B cell (primary cell): ENCODE results near the gene LHPP. TPM values are rescaled to one million over a fixed set of nuclear protein-coding genes. Genes with fewer than 3 reads are reported as not detected.

Experiments
- ATAC-seq: fragments of 200-7000 bp; cut with Tn5 transposase; one replicate; pipeline ENCODE4 v1.10.0; 2021; ENCODE audit warnings: low read depth, mild to moderate bottlenecking, moderate number of reproducible peaks, moderate library complexity
- CTCF ChIA-PET: fragments of 350-600 bp; sonication (Branson Sonifier 250); formaldehyde crosslinking; loops from one replicate; lab custom pipeline; 2021; ENCODE audit warnings: antibody characterized with exemption, inconsistent platforms; lab: Charles Lee
- POLR2A ChIA-PET: fragments of 350-600 bp; sonication (Branson Sonifier 250); formaldehyde crosslinking; loops from one replicate; lab custom pipeline; 2021; ENCODE audit warnings: antibody characterized with exemption; lab: Charles Lee
- DNase-seq: peaks from one replicate; pipeline ENCODE4 v3.0.0; 2013
- H2AFZ ChIP-seq: 2 replicates; pipeline ENCODE4 v1.6.1; 2012; ENCODE audit warnings: mild to moderate bottlenecking, low read depth, low read length; ENCODE audit not compliant: insufficient read depth, poor library complexity, severe bottlenecking
- H3K27ac ChIP-seq, 2 donors: 1 replicate in 1 of 2; 2 replicates in 1 of 2; pipeline ENCODE4 v1.5.1; 2012 to 2013; ENCODE audit warnings: low read length in 2 of 2, mild to moderate bottlenecking in 2 of 2, moderate library complexity in 1 of 2
- H3K27me3 ChIP-seq, 4 experiments: fragments of 200-600 bp in 1 of 4; sonication (generic) in 1 of 4; replicated peaks in 1 of 4; 1 replicate in 2 of 4; 2 replicates in 2 of 4; pipeline versions ENCODE4 v1.6.1 to v1.7.0; 2013 to 2016; ENCODE audit warnings: low read length in 3 of 4, mild to moderate bottlenecking in 2 of 4, mixed read lengths in 1 of 4, moderate library complexity in 1 of 4; ENCODE audit not compliant: insufficient read depth in 4 of 4, control insufficient read depth in 3 of 4; ENCODE audit errors: control extremely low read depth in 1 of 4
- H3K36me3 ChIP-seq, 2 experiments: replicated peaks in 1 of 2; 1 replicate in 1 of 2; 2 replicates in 1 of 2; pipeline versions ENCODE4 v1.6.1 to v1.7.1; 2013; ENCODE audit warnings: low read length in 1 of 2; ENCODE audit not compliant: insufficient read depth in 2 of 2, control insufficient read depth in 1 of 2; ENCODE audit errors: control extremely low read depth in 1 of 2, extremely low read depth in 1 of 2
- H3K4me1 ChIP-seq, 2 donors: fragments of 200-600 bp in 1 of 2; sonication (generic) in 1 of 2; 1 replicate in 1 of 2; 2 replicates in 1 of 2; pipeline versions ENCODE4 v1.5.1 to v1.6.1; 2013 to 2017; ENCODE audit warnings: low read length in 2 of 2; ENCODE audit not compliant: control insufficient read depth in 2 of 2, insufficient read depth in 2 of 2
- H3K4me2 ChIP-seq: replicated peaks from 2 replicates; pipeline ENCODE3; 2012; ENCODE audit warnings: mild to moderate bottlenecking, low read depth, low read length; ENCODE audit not compliant: poor library complexity, severe bottlenecking
- H3K4me3 ChIP-seq, 5 experiments: fragments of 200-600 bp in 1 of 5; sonication (generic) in 1 of 5; 1 replicate in 3 of 5; 2 replicates in 2 of 5; pipeline versions ENCODE4 v1.5.1 to v1.7.0; 2011 to 2016; ENCODE audit warnings: low read length in 4 of 5, mild to moderate bottlenecking in 4 of 5, low read depth in 2 of 5, control low read depth in 1 of 5, moderate library complexity in 1 of 5; ENCODE audit not compliant: insufficient read depth in 1 of 5; ENCODE audit errors: control extremely low read depth in 1 of 5, extremely low read depth in 1 of 5
- H3K79me2 ChIP-seq: fragments of 200-600 bp; sonication (generic); one replicate; pipeline ENCODE4 v1.6.0; 2016; ENCODE audit warnings: low read length; ENCODE audit not compliant: control insufficient read depth, insufficient read depth
- H3K9ac ChIP-seq: fragments of 200-600 bp; sonication (generic); 2 replicates; pipeline ENCODE4 v1.6.1; 2017; ENCODE audit warnings: mild to moderate bottlenecking, low read length, moderate library complexity
- H3K9me3 ChIP-seq, 3 donors: one replicate each; pipeline versions ENCODE4 v1.6.1 to v1.7.1; 2013; ENCODE audit warnings: low read length in 2 of 3; ENCODE audit not compliant: control insufficient read depth in 2 of 3, insufficient read depth in 1 of 3; ENCODE audit errors: control extremely low read depth in 1 of 3
- H4K20me1 ChIP-seq: 2 replicates; pipeline ENCODE4 v1.6.0; 2012; ENCODE audit warnings: mild to moderate bottlenecking, low read length; ENCODE audit not compliant: insufficient read depth, control insufficient read depth, poor library complexity, severe bottlenecking
- H3K27ac Mint-ChIP-seq: one replicate; pipeline ENCODE4 v1.8.0; 2021; ENCODE audit warnings: mixed read lengths
- H3K27me3 Mint-ChIP-seq: one replicate; pipeline ENCODE4 v1.8.0; 2021; ENCODE audit warnings: mixed read lengths
- H3K4me1 Mint-ChIP-seq: one replicate; pipeline ENCODE4 v1.8.0; 2021; ENCODE audit warnings: mixed read lengths
- H3K4me3 Mint-ChIP-seq: one replicate; pipeline ENCODE4 v1.8.0; 2021; ENCODE audit warnings: mixed read lengths
- H3K9me3 Mint-ChIP-seq: one replicate; pipeline ENCODE4 v1.8.0; 2022; ENCODE audit warnings: mixed read lengths; ENCODE audit not compliant: insufficient read depth
- CTCF ChIP-seq: fragments of 200-600 bp; IDR thresholded peaks from one replicate; pipeline ENCODE4 v1.8.0; 2022; ENCODE audit warnings: antibody characterized with exemption, mild to moderate bottlenecking
- EZH2 ChIP-seq: IDR thresholded peaks from 2 replicates; pipeline ENCODE4 v1.6.1; 2012; ENCODE audit warnings: borderline replicate concordance, low read depth, mild to moderate bottlenecking, moderate library complexity, low read length; ENCODE audit not compliant: insufficient read depth, poor library complexity, severe bottlenecking
- WGBS: methylation state at CpG from one replicate; pipeline ENCODE4 v1.1.5; 2013; ENCODE audit warnings: missing lambda C conversion rate; ENCODE audit not compliant: insufficient coverage; 5-methylcytosine and 5-hydroxymethylcytosine counted together
- intact Hi-C: fragments of 100-400 bp; cut with micrococcal nuclease; formaldehyde crosslinking; loops from one replicate; pipeline ENCODE4 v1.10.0; 2022
- polyA plus RNA-seq: library from polyadenylated mRNA; depleted of rRNA; stranded (reverse); fragments of >200 nt; gene quantifications from 2 replicates; pipeline ENCODE4 v1.2.3, GENCODE V29; 2012
- total RNA-seq, 2 donors: library from RNA; stranded (reverse); fragments of 120-200 nt in 1 of 2; gene quantifications; 1 replicate in 1 of 2; 2 replicates in 1 of 2; pipeline versions ENCODE4 v1.2.3 to v1.2.4, GENCODE V29; 2013 to 2022

Gene LHPP
- total and polyA plus RNA-seq, 2 donors (not counting 1 experiment from before 2014, with no cell fraction given), result 60.2 to 83.5 TPM

- Histone ChIP-seq H2AFZ (no peak overlapping the region), H3K9me3 (peaks cover 0 to 4% (median 0%) of the 10 kb centered on the region in 3 donors), H3K36me3 (peaks cover 0 to 35% of the 10 kb centered on the region in 2 experiments), H3K4me2 (peak overlapping the region; percentile 63), H3K4me1 (peaks cover 100% of the 10 kb centered on the region in 2 donors), H3K27me3 (no peaks in the 10 kb centered on the region), H3K9ac (peak overlapping the region; percentile 45), H3K27ac (peak overlapping the region; percentile 83 to 97), H3K4me3 (no peak overlapping the region), H4K20me1 (peaks cover 19% of the 10 kb centered on the region), H3K79me2 (peaks cover 100% of the 10 kb centered on the region)
- H3K4me1 Mint-ChIP-seq, result peaks cover 92% of the 10 kb centered on the region
- WGBS, result 89% methylated on average over 6 of the region's 12 CpGs
- H3K27me3 Mint-ChIP-seq, result no peaks in the 10 kb centered on the region
- ATAC-seq (no peak), DNase-seq (no peak)
- peak overlapping the region; percentile 62 for H3K4me3 Mint-ChIP-seq
- ChIA-PET CTCF (interaction anchor here (0.7 to 7.5 kb wide), 23 partner anchors 9 to 118 kb away, joined by 3 to 100 read pairs (median 6); no protein-coding TSS in a partner anchor), POLR2A (interaction anchor here (1.0 to 3.9 kb wide), 12 partner anchors 8 to 114 kb away, joined by 3 to 19 read pairs (median 4); no protein-coding TSS in a partner anchor)
- intact Hi-C loops, result loop anchor here (1.0 to 2.0 kb wide), 3 partner anchors 8 to 113 kb away; no protein-coding TSS in a partner anchor
- peak overlapping the region; percentile 99 for H3K27ac Mint-ChIP-seq
- TF ChIP-seq EZH2 (no peak), CTCF (no peak)
- no peaks in the 10 kb centered on the region for H3K9me3 Mint-ChIP-seq
Observed at GRCh38 chr10:124627866-124628675, 166.4 kb downstream of the LHPP start.
